HL-60 (cell line): ENCODE data around the gene GXYLT2.

Experiments used
- GABPA ChIP-seq: IDR thresholded peaks from 2 replicates; pipeline ENCODE4 v1.6.1; 2012; ENCODE audit warnings: low read depth
- POLR2AphosphoS5 ChIP-seq: IDR thresholded peaks from 2 replicates; pipeline ENCODE4 v1.6.1; 2012; ENCODE audit warnings: low read depth

DNA sequence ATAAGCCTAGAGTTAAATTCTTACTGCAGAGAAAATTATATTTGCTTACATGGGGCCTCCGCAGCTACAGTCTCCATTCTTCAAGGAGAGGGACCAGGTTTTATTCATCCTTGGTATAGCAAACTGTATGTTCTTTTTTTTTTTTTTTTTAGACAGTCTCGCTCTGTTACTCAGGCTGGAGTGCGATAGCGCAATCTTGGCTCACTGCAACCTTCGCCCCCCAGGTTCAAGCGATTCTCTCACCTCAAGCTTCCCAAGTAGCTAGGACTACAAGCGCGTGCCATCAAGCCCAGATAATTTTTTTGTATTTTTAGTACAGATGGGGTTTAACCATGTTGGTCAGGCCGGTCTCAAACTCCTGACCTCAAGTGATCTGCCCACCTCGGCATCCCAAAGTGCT lies 41.7 kb upstream of the GXYLT2 start:
- TF ChIP-seq POLR2AphosphoS5 (no peak), GABPA (no peak)
